Measurements from ENCODE around the gene MAP3K12.

MAP3K12 gene

GRCh38 chr12:53508534-53509170 is 9.4 kb upstream of the MAP3K12 start:
- DNase-seq: peak; percentile 6

- DNase-seq: no peak
Measured at GRCh38 chr12:53507603-53507885, 8.3 kb upstream of the MAP3K12 start.

- DNase-seq: no peak
Measured at GRCh38 chr12:53506881-53507602, 7.8 kb upstream of the MAP3K12 start, which contains the start of gene NPFF. Gene NPFF, minus strand, starts transcription at chr12:53507484. Its CDS starts 10 bp downstream, at chr12:53507474.

GRCh38 chr12:53506450-53506785 is 7.2 kb upstream of the MAP3K12 start:
- no peak for DNase-seq

GRCh38 chr12:53505555-53506449 is 6.5 kb upstream of the MAP3K12 start:
- no peak for DNase-seq

- no peak for DNase-seq
Measured at GRCh38 chr12:53505086-53505485, 5.8 kb upstream of the MAP3K12 start.

GRCh38 chr12:53504004-53504920 is 5.0 kb upstream of the MAP3K12 start:
- DNase-seq: no peak

- no peak for DNase-seq
Measured at GRCh38 chr12:53502983-53503728, 3.9 kb upstream of the MAP3K12 start.

GRCh38 chr12:53502331-53502730 is 3.1 kb upstream of the MAP3K12 start:
- DNase-seq: no peak

- DNase-seq: no peak
Measured at GRCh38 chr12:53501615-53502181, 2.4 kb upstream of the MAP3K12 start.

- peak; percentile 87 for DNase-seq
Measured at GRCh38 chr12:53500776-53501614, 1.7 kb upstream of the MAP3K12 start, which contains the start of gene TARBP2. Gene TARBP2, plus strand, starts transcription at chr12:53501283. Its CDS starts 126 bp downstream, at chr12:53501409.

GRCh38 chr12:53500142-53500775 is 1.0 kb upstream of the MAP3K12 start:
- no peak for DNase-seq

- no peak for DNase-seq
Measured at GRCh38 chr12:53498235-53498630, 1.0 kb downstream of the MAP3K12 start.

- no peak for DNase-seq
Measured at GRCh38 chr12:53497461-53497860, 1.8 kb downstream of the MAP3K12 start.

GRCh38 chr12:53496752-53497032 is 2.6 kb downstream of the MAP3K12 start:
- no peak for DNase-seq

GRCh38 chr12:53495903-53496751 is 3.1 kb downstream of the MAP3K12 start:
- DNase-seq: no peak

- DNase-seq: no peak
Measured at GRCh38 chr12:53493610-53494391, 5.5 kb downstream of the MAP3K12 start.

- peak; percentile 36 for DNase-seq
Measured at GRCh38 chr12:53492830-53493609, 6.2 kb downstream of the MAP3K12 start.
